HG03039 (cell line): ENCODE measurements around the gene STX16.
"Not testable (repeated sequence)": the region's sequence is repeated elsewhere in the genome, so short reads cannot be mapped to it uniquely, and the experiment has no call there.

Source experiments
- ATAC-seq: cut with Tn5 transposase; IDR thresholded peaks from one replicate; pipeline ENCODE4 v1.9.1; 2021; ENCODE audit warnings: mild to moderate bottlenecking, moderate library complexity; ENCODE audit not compliant: unreplicated experiment

The STX16 gene

GRCh38 chr20:58636396-58636982 is 14.6 kb upstream of the STX16 start:
- ATAC-seq = no peak

- ATAC-seq = no peak
Measured at GRCh38 chr20:58636983-58637421, 14.1 kb upstream of the STX16 start.

- ATAC-seq = no peak
Measured at GRCh38 chr20:58637466-58638213, 13.4 kb upstream of the STX16 start.

GRCh38 chr20:58638467-58639181 is 12.5 kb upstream of the STX16 start:
- no peak for ATAC-seq

- ATAC-seq = no peak
Measured at GRCh38 chr20:58639182-58640146, 11.6 kb upstream of the STX16 start.

- ATAC-seq = no peak
Measured at GRCh38 chr20:58640446-58640845, 10.6 kb upstream of the STX16 start.

GRCh38 chr20:58642441-58642840 is 8.6 kb upstream of the STX16 start:
- no peak for ATAC-seq

- ATAC-seq = not testable (repeated sequence)
Measured at GRCh38 chr20:58642896-58643295, 8.2 kb upstream of the STX16 start.

- ATAC-seq = no peak
Measured at GRCh38 chr20:58645412-58645968, 5.6 kb upstream of the STX16 start.

GRCh38 chr20:58646257-58646656 is 4.8 kb upstream of the STX16 start:
- ATAC-seq = no peak

- ATAC-seq = no peak
Measured at GRCh38 chr20:58646703-58647102, 4.4 kb upstream of the STX16 start.

GRCh38 chr20:58647162-58647795 is 3.8 kb upstream of the STX16 start:
- no peak for ATAC-seq

GRCh38 chr20:58647796-58648501 is 3.1 kb upstream of the STX16 start:
- ATAC-seq = no peak

GRCh38 chr20:58648502-58648825 is 2.6 kb upstream of the STX16 start:
- ATAC-seq = not testable (repeated sequence)

GRCh38 chr20:58649288-58650180 is 1.5 kb upstream of the STX16 start:
- no peak for ATAC-seq

GRCh38 chr20:58650181-58650775 is 805 bp upstream of the STX16 start:
- no peak for ATAC-seq

- ATAC-seq = no peak
Measured at GRCh38 chr20:58651559-58651945, 469 bp downstream of the STX16 start.

GRCh38 chr20:58651946-58652605 is 993 bp downstream of the STX16 start:
- no peak for ATAC-seq
